ENCODE measurements around the gene UBXN1. TPM values are rescaled to one million over a fixed set of nuclear protein-coding genes. Genes with fewer than 3 reads are reported as not detected.
A peak's percentile ranks its signal among the peaks of the same experiment; 100 is the strongest.

The UBXN1 gene
- total RNA-seq, 1 experiment from 2014 or later = 118 TPM

- Histone ChIP-seq H4K8ac (replicated peaks; ENCODE audit: insufficient read length, low read depth, low read length) (no peak overlapping the region), H3K4ac (ENCODE audit: low read depth, low read length) (no peak overlapping the region), H3K4me2 (ENCODE audit: insufficient read depth, insufficient read length, low read length) (peak overlapping the region; percentile 99), H2BK120ac (ENCODE audit: low read depth, low read length, poor library complexity, severe bottlenecking) (no peak overlapping the region), H4K20me1 (ENCODE audit: control insufficient read depth, insufficient read depth, insufficient read length) (no peaks in the 10 kb centered on the region), H4K5ac (ENCODE audit: insufficient read length, low read depth, low read length) (no peak overlapping the region), H3K18ac (ENCODE audit: insufficient read length, low read depth, low read length) (no peak overlapping the region), H3K56ac (ENCODE audit: insufficient read length, low read depth, low read length) (no peak overlapping the region), H2AK5ac (ENCODE audit: insufficient read length, low read length) (peak overlapping the region; percentile 26), H2BK12ac (ENCODE audit: insufficient read length, low read depth, low read length) (no peak overlapping the region), H3K23ac (ENCODE audit: insufficient read length, low read depth, low read length) (no peak overlapping the region), H3K79me1 (ENCODE audit: insufficient read depth, low read depth, low read length, poor library complexity, severe bottlenecking) (no peaks in the 10 kb centered on the region), H2BK20ac (ENCODE audit: low read depth, low read length, poor library complexity, severe bottlenecking) (no peak overlapping the region), H3K4me1 (ENCODE audit: insufficient read depth, low read length) (peaks cover 2% of the 10 kb centered on the region; the same call in 1 of the 2 replicates), H2BK15ac (ENCODE audit: low read depth, low read length) (no peak overlapping the region), H3K79me2 (ENCODE audit: insufficient read depth, low read length) (no peaks in the 10 kb centered on the region; the same call in 1 of the 2 replicates), H3K27me3 (ENCODE audit: insufficient read depth, low read length) (no peaks in the 10 kb centered on the region), H3K14ac (ENCODE audit: insufficient read depth, low read length) (no peak overlapping the region), H3K27ac (ENCODE audit: insufficient read length, low read depth, low read length) (peak overlapping the region; percentile 92), H3T11ph (ENCODE audit: low read length) (no peak overlapping the region), H4K91ac (ENCODE audit: insufficient read length, low read depth, low read length) (no peak overlapping the region), H3K23me2 (ENCODE audit: insufficient read length, low read depth, low read length, poor library complexity, severe bottlenecking) (peaks cover 28% of the 10 kb centered on the region), H3K9ac (ENCODE audit: extremely low read depth, insufficient read length, low read length) (no peak overlapping the region), H3K9me3 (ENCODE audit: control insufficient read depth, low read depth, low read length) (no peaks in the 10 kb centered on the region), H2AFZ (ENCODE audit: low read length) (no peak overlapping the region), H2BK5ac (ENCODE audit: insufficient read length, low read length) (no peak overlapping the region)
- DNase-seq = no peak
- Mint-ChIP-seq H3K9me3 (no peaks in the 10 kb centered on the region; a peak in 1 of 5 replicates), H3K4me1 (peaks cover 41 to 45% of the 10 kb centered on the region in 2 experiments), H3K4me3 (peak overlapping the region; percentile 84 to 91), H3K27me3 (ENCODE audit: low read depth) (no peaks in the 10 kb centered on the region), H3K36me3 (ENCODE audit: insufficient read depth in 1 of 3, low read depth in 3 of 3) (peaks cover 23 to 41% (median 29%) of the 10 kb centered on the region in 3 experiments), H3K27ac (peak overlapping the region in 2 of 3 experiments; percentile 96 to 100; a peak in 2 of 7 replicates)
- TF ChIP-seq CTCF (conservative IDR thresholded peaks at IDR 0.05) = no peak
- WGBS (ENCODE audit: extremely low coverage, insufficient read length, low lambda C conversion rate) = no CpG with 5 or more reads among the region's 5 CpGs
Measured at GRCh38 chr11:62708392-62708791, 29.5 kb upstream of the UBXN1 start.
